ENCODE data around the gene ADA.

DNA sequence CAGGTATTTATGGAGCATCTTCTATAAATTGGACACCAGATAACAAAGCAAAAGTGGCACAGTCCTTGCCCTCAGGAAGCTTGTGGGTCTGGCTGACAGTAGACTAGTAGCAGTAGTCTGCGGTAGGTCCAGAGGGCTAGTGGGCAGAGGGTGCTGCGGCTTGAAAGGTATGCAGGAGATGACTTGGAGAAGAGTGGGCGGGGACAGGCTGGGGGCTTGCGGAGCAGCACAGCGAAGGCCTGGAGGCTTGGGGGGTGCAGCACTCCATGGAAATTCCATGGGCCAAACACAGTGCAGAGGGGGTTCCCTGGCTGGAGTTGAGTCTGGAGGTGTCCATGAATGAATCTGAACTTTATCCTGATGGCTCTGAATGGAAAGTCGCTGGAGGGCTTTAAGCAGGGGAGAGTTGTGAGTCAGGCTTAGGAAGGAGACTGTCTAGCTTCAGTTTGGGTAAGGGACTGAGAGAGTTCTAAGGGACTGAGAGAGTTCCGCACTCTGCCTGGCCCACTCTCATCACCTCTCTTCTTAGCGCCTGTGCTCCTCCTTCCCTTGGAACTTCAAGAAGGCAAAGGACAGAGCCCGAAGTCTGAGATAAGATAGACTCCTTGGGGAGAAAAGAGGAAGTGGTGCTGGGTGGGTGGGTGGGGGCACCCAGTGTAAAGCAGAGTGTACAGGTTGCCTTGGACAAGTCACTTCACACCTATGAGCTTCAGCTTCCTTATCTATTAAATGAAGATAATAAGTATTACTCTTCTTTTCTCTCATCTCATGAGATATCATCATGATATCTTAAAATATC lies 60.3 kb downstream of the ADA start:
- TF ChIP-seq, protein P1, sequence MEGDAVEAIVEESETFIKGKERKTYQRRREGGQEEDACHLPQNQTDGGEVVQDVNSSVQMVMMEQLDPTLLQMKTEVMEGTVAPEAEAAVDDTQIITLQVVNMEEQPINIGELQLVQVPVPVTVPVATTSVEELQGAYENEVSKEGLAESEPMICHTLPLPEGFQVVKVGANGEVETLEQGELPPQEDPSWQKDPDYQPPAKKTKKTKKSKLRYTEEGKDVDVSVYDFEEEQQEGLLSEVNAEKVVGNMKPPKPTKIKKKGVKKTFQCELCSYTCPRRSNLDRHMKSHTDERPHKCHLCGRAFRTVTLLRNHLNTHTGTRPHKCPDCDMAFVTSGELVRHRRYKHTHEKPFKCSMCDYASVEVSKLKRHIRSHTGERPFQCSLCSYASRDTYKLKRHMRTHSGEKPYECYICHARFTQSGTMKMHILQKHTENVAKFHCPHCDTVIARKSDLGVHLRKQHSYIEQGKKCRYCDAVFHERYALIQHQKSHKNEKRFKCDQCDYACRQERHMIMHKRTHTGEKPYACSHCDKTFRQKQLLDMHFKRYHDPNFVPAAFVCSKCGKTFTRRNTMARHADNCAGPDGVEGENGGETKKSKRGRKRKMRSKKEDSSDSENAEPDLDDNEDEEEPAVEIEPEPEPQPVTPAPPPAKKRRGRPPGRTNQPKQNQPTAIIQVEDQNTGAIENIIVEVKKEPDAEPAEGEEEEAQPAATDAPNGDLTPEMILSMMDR (IDR thresholded peaks at IDR 0.05; ENCODE audit: borderline replicate concordance, extremely low read depth, low read length, poor library complexity, severe bottlenecking) = no peak
- TF ChIP-seq EZH2 (IDR thresholded peaks at IDR 0.05; ENCODE audit: borderline replicate concordance, low read depth, low read length, severe bottlenecking) = no peak
